Measurements from ENCODE around the gene MARCKSL1. TPM values are rescaled to one million over a fixed set of nuclear protein-coding genes. Genes with fewer than 3 reads are reported as not detected.

The MARCKSL1 gene
- total RNA-seq, 2 donors from 2014 or later, result 484 to 543 TPM

- H3K36me3 ChIP-seq (ENCODE audit: control insufficient read depth, insufficient read depth, low read length), result peaks cover 73% of the 10 kb centered on the region
- H3K4me3 ChIP-seq (ENCODE audit: low read length), result no peak overlapping the region
- H3K4me1 Mint-ChIP-seq, result peaks cover 20% of the 10 kb centered on the region
- H3K27me3 Mint-ChIP-seq (ENCODE audit: insufficient read depth), result peaks cover 7% of the 10 kb centered on the region
- H3K4me3 Mint-ChIP-seq, result no peak overlapping the region
- no peak overlapping the region for H3K9ac ChIP-seq (ENCODE audit: extremely low read depth, low read length, poor library complexity, severe bottlenecking)
- no peaks in the 10 kb centered on the region for H3K4me1 ChIP-seq (ENCODE audit: control insufficient read depth, insufficient read depth, low read length)
- TF ChIP-seq CTCF (conservative IDR thresholded peaks at IDR 0.05), result no peak
- peaks cover 64% of the 10 kb centered on the region for H3K36me3 Mint-ChIP-seq (ENCODE audit: low read depth)
- H3K27me3 ChIP-seq (ENCODE audit: control insufficient read depth, insufficient read depth, low read length, poor library complexity, severe bottlenecking), result peaks cover 9% of the 10 kb centered on the region
- no peaks in the 10 kb centered on the region for H3K9me3 ChIP-seq (ENCODE audit: control insufficient read depth, low read length)
- H3K9me3 Mint-ChIP-seq, result no peaks in the 10 kb centered on the region
- 92 to 100% methylated on average over 2 to 3 of the region's 3 CpGs for WGBS, 2 experiments (ENCODE audit: insufficient coverage in 1 of 2, insufficient read length in 1 of 2)
- H3K27ac ChIP-seq (ENCODE audit: low read depth, low read length), result peak overlapping the region; percentile 61
- peak; percentile 76 for DNase-seq
- peak overlapping the region; percentile 82 for H3K27ac Mint-ChIP-seq
These were observed 3.5 kb downstream of the MARCKSL1 start for GRCh38 chr1:32332290-32333079.

- no peaks in the 10 kb centered on the region for H3K4me1 ChIP-seq (ENCODE audit: control insufficient read depth, insufficient read depth, low read length)
- no peak for TF ChIP-seq CTCF (conservative IDR thresholded peaks at IDR 0.05)
- H3K27ac Mint-ChIP-seq, result no peak overlapping the region
- H3K27ac ChIP-seq (ENCODE audit: low read depth, low read length), result no peak overlapping the region
- no peaks in the 10 kb centered on the region for H3K27me3 Mint-ChIP-seq (ENCODE audit: insufficient read depth)
- H3K9me3 Mint-ChIP-seq, result no peaks in the 10 kb centered on the region
- no peaks in the 10 kb centered on the region for H3K9me3 ChIP-seq (ENCODE audit: control insufficient read depth, low read length)
- no peak overlapping the region for H3K9ac ChIP-seq (ENCODE audit: extremely low read depth, low read length, poor library complexity, severe bottlenecking)
- peaks cover 70% of the 10 kb centered on the region for H3K36me3 Mint-ChIP-seq (ENCODE audit: low read depth)
- peaks cover 1% of the 10 kb centered on the region for H3K27me3 ChIP-seq (ENCODE audit: control insufficient read depth, insufficient read depth, low read length, poor library complexity, severe bottlenecking)
- H3K4me1 Mint-ChIP-seq, result peaks cover 20% of the 10 kb centered on the region
- DNase-seq, result no peak
- peaks cover 80% of the 10 kb centered on the region for H3K36me3 ChIP-seq (ENCODE audit: control insufficient read depth, insufficient read depth, low read length)
- WGBS, 2 experiments (ENCODE audit: insufficient coverage in 1 of 2, insufficient read length in 1 of 2), result 94 to 95% methylated on average over 12 of the region's 12 CpGs
- no peak overlapping the region for H3K4me3 Mint-ChIP-seq
- H3K4me3 ChIP-seq (ENCODE audit: low read length), result no peak overlapping the region
These were observed 4.5 kb downstream of the MARCKSL1 start for GRCh38 chr1:32331549-32331948.

- TF ChIP-seq CTCF (conservative IDR thresholded peaks at IDR 0.05), result no peak
- H3K4me3 Mint-ChIP-seq, result no peak overlapping the region
- WGBS, 2 experiments (ENCODE audit: insufficient coverage in 1 of 2, insufficient read length in 1 of 2), result 96 to 97% methylated on average over 10 to 12 of the region's 12 CpGs
- H3K9me3 Mint-ChIP-seq, result no peaks in the 10 kb centered on the region
- no peaks in the 10 kb centered on the region for H3K27me3 ChIP-seq (ENCODE audit: control insufficient read depth, insufficient read depth, low read length, poor library complexity, severe bottlenecking)
- DNase-seq, result no peak
- peaks cover 20% of the 10 kb centered on the region for H3K4me1 Mint-ChIP-seq
- H3K27ac ChIP-seq (ENCODE audit: low read depth, low read length), result no peak overlapping the region
- H3K4me3 ChIP-seq (ENCODE audit: low read length), result no peak overlapping the region
- H3K36me3 Mint-ChIP-seq (ENCODE audit: low read depth), result peaks cover 77% of the 10 kb centered on the region
- no peaks in the 10 kb centered on the region for H3K9me3 ChIP-seq (ENCODE audit: control insufficient read depth, low read length)
- H3K9ac ChIP-seq (ENCODE audit: extremely low read depth, low read length, poor library complexity, severe bottlenecking), result no peak overlapping the region
- no peaks in the 10 kb centered on the region for H3K4me1 ChIP-seq (ENCODE audit: control insufficient read depth, insufficient read depth, low read length)
- H3K36me3 ChIP-seq (ENCODE audit: control insufficient read depth, insufficient read depth, low read length), result peaks cover 86% of the 10 kb centered on the region
- H3K27ac Mint-ChIP-seq, result no peak overlapping the region
- H3K27me3 Mint-ChIP-seq (ENCODE audit: insufficient read depth), result no peaks in the 10 kb centered on the region
These were observed 5.4 kb downstream of the MARCKSL1 start for GRCh38 chr1:32330558-32331151.

All from endodermal cell (in vitro differentiated cells).